Measurements from ENCODE around the gene PP2D1. TPM values are rescaled to one million over a fixed set of nuclear protein-coding genes. Genes with fewer than 3 reads are reported as not detected.
"Not testable (repeated sequence)": the region's sequence is repeated elsewhere in the genome, so short reads cannot be mapped to it uniquely, and the experiment has no call there.

PP2D1 gene
- total and polyA plus RNA-seq, 2 donors (not counting 3 experiments of a cell fraction or from before 2014, with no cell fraction given) = not detected

GRCh38 chr3:20035019-20035418 lies 23.0 kb upstream of the PP2D1 start:
- Histone ChIP-seq H3K27me3 (ENCODE audit: control insufficient read depth in 2 of 2, insufficient read depth in 2 of 2, low read length in 2 of 2) (no peaks in the 10 kb centered on the region), H3K4me3 (replicated peaks in 1 of 3; ENCODE audit: insufficient read depth in 1 of 3, low read depth in 1 of 3, low read length in 3 of 3) (no peak overlapping the region), H3K9me1 (replicated peaks; ENCODE audit: control insufficient read depth, extremely low read depth, insufficient read depth, low read length) (no peaks in the 10 kb centered on the region), H3K9ac (replicated peaks; ENCODE audit: extremely low read depth, insufficient read depth, low read length) (no peak overlapping the region), H3K27ac (ENCODE audit: insufficient read depth, low read depth, low read length) (no peak overlapping the region), H3K4me1 (ENCODE audit: control insufficient read depth, extremely low read depth, insufficient read depth, low read length) (peaks cover 9% of the 10 kb centered on the region), H3K79me2 (ENCODE audit: control insufficient read depth, insufficient read depth, low read length) (no peaks in the 10 kb centered on the region), H3K36me3 (ENCODE audit: control insufficient read depth in 2 of 2, extremely low read depth in 1 of 2, insufficient read depth in 2 of 2, low read length in 2 of 2) (no peaks in the 10 kb centered on the region), H3K9me3 (replicated peaks; ENCODE audit: control insufficient read depth, insufficient read depth, low read length) (no peaks in the 10 kb centered on the region), H2AFZ (ENCODE audit: low read depth, low read length) (no peak overlapping the region), H4K20me1 (replicated peaks; ENCODE audit: control insufficient read depth, extremely low read depth, insufficient read depth, low read length) (no peaks in the 10 kb centered on the region), H3K4me2 (ENCODE audit: insufficient read depth, low read length) (no peak overlapping the region)
- no TSS peak for BruUV-seq (replicated peaks)
- intact Hi-C loops (cut with micrococcal nuclease) (loop anchor here (5.0 kb wide), 1 partner anchor 48 kb away; no protein-coding TSS in a partner anchor), dilution Hi-C loops (cut with MboI; ENCODE audit: extremely low pct_ligation_motif_present, low sequenced_read_pairs) (no loop called here)
- TF ChIP-seq JUN (IDR thresholded peaks at IDR 0.05; ENCODE audit: borderline replicate concordance, insufficient read depth, insufficient read length, low read depth) (no peak), POLR2A (IDR thresholded peaks at IDR 0.05; ENCODE audit: low read depth, low read length) (no peak), POLR2AphosphoS5 (IDR thresholded peaks at IDR 0.05; ENCODE audit: insufficient read depth, low read depth, low read length) (no peak), MYC (IDR thresholded peaks at IDR 0.05; ENCODE audit: low read depth, low read length) (no peak), FOS (IDR thresholded peaks at IDR 0.05; ENCODE audit: borderline replicate concordance, insufficient read depth, low read length) (no peak), EZH2 (IDR thresholded peaks at IDR 0.05; ENCODE audit: borderline replicate concordance, low read depth, low read length, severe bottlenecking) (no peak), GATA2 (IDR thresholded peaks at IDR 0.05; ENCODE audit: insufficient read depth, insufficient read length, low read depth, low read length) (no peak)
- TF ChIP-seq, protein P1, sequence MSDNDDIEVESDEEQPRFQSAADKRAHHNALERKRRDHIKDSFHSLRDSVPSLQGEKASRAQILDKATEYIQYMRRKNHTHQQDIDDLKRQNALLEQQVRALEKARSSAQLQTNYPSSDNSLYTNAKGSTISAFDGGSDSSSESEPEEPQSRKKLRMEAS (IDR thresholded peaks at IDR 0.05; ENCODE audit: insufficient read depth, insufficient read length) = no peak
- TF ChIP-seq, protein P2, sequence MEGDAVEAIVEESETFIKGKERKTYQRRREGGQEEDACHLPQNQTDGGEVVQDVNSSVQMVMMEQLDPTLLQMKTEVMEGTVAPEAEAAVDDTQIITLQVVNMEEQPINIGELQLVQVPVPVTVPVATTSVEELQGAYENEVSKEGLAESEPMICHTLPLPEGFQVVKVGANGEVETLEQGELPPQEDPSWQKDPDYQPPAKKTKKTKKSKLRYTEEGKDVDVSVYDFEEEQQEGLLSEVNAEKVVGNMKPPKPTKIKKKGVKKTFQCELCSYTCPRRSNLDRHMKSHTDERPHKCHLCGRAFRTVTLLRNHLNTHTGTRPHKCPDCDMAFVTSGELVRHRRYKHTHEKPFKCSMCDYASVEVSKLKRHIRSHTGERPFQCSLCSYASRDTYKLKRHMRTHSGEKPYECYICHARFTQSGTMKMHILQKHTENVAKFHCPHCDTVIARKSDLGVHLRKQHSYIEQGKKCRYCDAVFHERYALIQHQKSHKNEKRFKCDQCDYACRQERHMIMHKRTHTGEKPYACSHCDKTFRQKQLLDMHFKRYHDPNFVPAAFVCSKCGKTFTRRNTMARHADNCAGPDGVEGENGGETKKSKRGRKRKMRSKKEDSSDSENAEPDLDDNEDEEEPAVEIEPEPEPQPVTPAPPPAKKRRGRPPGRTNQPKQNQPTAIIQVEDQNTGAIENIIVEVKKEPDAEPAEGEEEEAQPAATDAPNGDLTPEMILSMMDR (IDR thresholded peaks at IDR 0.05; ENCODE audit: extremely low read depth in 1 of 2, insufficient read depth in 1 of 2, low read depth in 1 of 2, low read length in 2 of 2) = no peak
- no peak for DNase-seq (ENCODE audit: low read depth, low spot score)
- ChIA-PET POLR2A (no interaction called here), CTCF (no interaction called here)
- no peak for FAIRE-seq

DNA sequence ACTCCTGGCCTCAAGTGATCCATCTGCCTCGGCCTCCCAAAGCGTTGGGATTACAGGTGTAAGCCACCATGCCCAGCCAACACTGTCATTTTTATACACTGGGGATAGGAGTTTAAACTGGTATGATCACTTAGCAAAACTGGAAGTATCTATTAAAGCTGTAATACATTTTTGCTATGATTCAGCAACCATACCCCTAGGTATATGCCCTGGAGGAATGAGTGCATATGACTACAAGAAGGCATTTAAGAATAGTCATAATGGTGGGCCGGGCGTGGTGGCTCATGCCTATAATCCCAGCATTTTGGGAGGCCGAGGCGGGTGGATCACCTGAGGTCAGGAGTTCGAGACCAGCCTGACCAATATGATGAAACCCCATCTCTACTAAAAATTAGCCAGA lies 19.9 kb upstream of the PP2D1 start:
- H3K4me2 ChIP-seq (ENCODE audit: insufficient read depth, low read length); FAIRE-seq; dilution Hi-C loops (cut with MboI; ENCODE audit: extremely low pct_ligation_motif_present, low sequenced_read_pairs); H3K36me3 ChIP-seq (ENCODE audit: control insufficient read depth in 2 of 2, extremely low read depth in 1 of 2, insufficient read depth in 2 of 2, low read length in 2 of 2); H3K79me2 ChIP-seq (ENCODE audit: control insufficient read depth, insufficient read depth, low read length); H3K9me3 ChIP-seq (replicated peaks; ENCODE audit: control insufficient read depth, insufficient read depth, low read length); POLR2A ChIA-PET; H4K20me1 ChIP-seq (replicated peaks; ENCODE audit: control insufficient read depth, extremely low read depth, insufficient read depth, low read length); intact Hi-C loops (cut with micrococcal nuclease); CTCF ChIA-PET; DNase-seq (ENCODE audit: low read depth, low spot score); H3K4me3 ChIP-seq (replicated peaks in 1 of 3; ENCODE audit: insufficient read depth in 1 of 3, low read depth in 1 of 3, low read length in 3 of 3); H3K4me1 ChIP-seq (ENCODE audit: control insufficient read depth, extremely low read depth, insufficient read depth, low read length); H3K27ac ChIP-seq (ENCODE audit: insufficient read depth, low read depth, low read length); H2AFZ ChIP-seq (ENCODE audit: low read depth, low read length); H3K9me1 ChIP-seq (replicated peaks; ENCODE audit: control insufficient read depth, extremely low read depth, insufficient read depth, low read length); BruUV-seq (replicated peaks); H3K27me3 ChIP-seq (ENCODE audit: control insufficient read depth in 2 of 2, insufficient read depth in 2 of 2, low read length in 2 of 2); H3K9ac ChIP-seq (replicated peaks; ENCODE audit: extremely low read depth, insufficient read depth, low read length): not testable (repeated sequence)
